ENCODE data around the gene GAB1.

GAB1 gene

GRCh38 chr4:143300860-143301259 is 35.8 kb upstream of the GAB1 start:
- no peaks in the 10 kb centered on the region for H3K36me3 ChIP-seq (ENCODE audit: insufficient read depth, low read length)
- no peaks in the 10 kb centered on the region for H4K20me1 ChIP-seq (ENCODE audit: insufficient read depth, low read length)
- no peak overlapping the region for H3K27ac ChIP-seq (ENCODE audit: low read depth, low read length, poor library complexity, severe bottlenecking)
- no peaks in the 10 kb centered on the region for H3K27me3 ChIP-seq (ENCODE audit: insufficient read depth, low read length)
- no peaks in the 10 kb centered on the region for H3F3A ChIP-seq (ENCODE audit: insufficient read depth, low read length)
- H3K9ac ChIP-seq (ENCODE audit: low read length) = no peak overlapping the region
- no peaks in the 10 kb centered on the region for H3K4me1 ChIP-seq (ENCODE audit: insufficient read depth, low read length, severe bottlenecking)
- no peaks in the 10 kb centered on the region for H3K79me2 ChIP-seq (ENCODE audit: insufficient read depth, low read length)
- H3K9me3 ChIP-seq (ENCODE audit: low read length) = no peaks in the 10 kb centered on the region
- H3K4me3 ChIP-seq (ENCODE audit: low read depth, low read length, poor library complexity, severe bottlenecking) = no peak overlapping the region
- no peaks in the 10 kb centered on the region for H3K9me2 ChIP-seq (ENCODE audit: low read depth, low read length)
- no peak overlapping the region for H2AFZ ChIP-seq (ENCODE audit: low read length)
- TF ChIP-seq EZH2 (IDR thresholded peaks at IDR 0.05; ENCODE audit: borderline replicate concordance, low read length) (no peak), CTCF (IDR thresholded peaks at IDR 0.05; ENCODE audit: low read length) (no peak)
- H3K4me2 ChIP-seq (ENCODE audit: low read length) = no peak overlapping the region

GRCh38 chr4:143302536-143302935 is 34.1 kb upstream of the GAB1 start:
- H2AFZ ChIP-seq (ENCODE audit: low read length) = no peak overlapping the region
- H3K4me2 ChIP-seq (ENCODE audit: low read length) = no peak overlapping the region
- TF ChIP-seq CTCF (IDR thresholded peaks at IDR 0.05; ENCODE audit: low read length) (no peak), EZH2 (IDR thresholded peaks at IDR 0.05; ENCODE audit: borderline replicate concordance, low read length) (no peak)

GRCh38 chr4:143306788-143307187 is 29.9 kb upstream of the GAB1 start:
- Histone ChIP-seq H3K9me2 (ENCODE audit: low read depth, low read length) (no peaks in the 10 kb centered on the region), H3K4me1 (ENCODE audit: insufficient read depth, low read length, severe bottlenecking) (no peaks in the 10 kb centered on the region), H3K9me3 (ENCODE audit: low read length) (no peaks in the 10 kb centered on the region), H3K27ac (ENCODE audit: low read depth, low read length, poor library complexity, severe bottlenecking) (no peak overlapping the region), H3K4me3 (ENCODE audit: low read depth, low read length, poor library complexity, severe bottlenecking) (no peak overlapping the region), H3K9ac (ENCODE audit: low read length) (no peak overlapping the region), H3K27me3 (ENCODE audit: insufficient read depth, low read length) (no peaks in the 10 kb centered on the region), H2AFZ (ENCODE audit: low read length) (no peak overlapping the region), H4K20me1 (ENCODE audit: insufficient read depth, low read length) (no peaks in the 10 kb centered on the region), H3K4me2 (ENCODE audit: low read length) (no peak overlapping the region), H3K79me2 (ENCODE audit: insufficient read depth, low read length) (no peaks in the 10 kb centered on the region), H3K36me3 (ENCODE audit: insufficient read depth, low read length) (no peaks in the 10 kb centered on the region), H3F3A (ENCODE audit: insufficient read depth, low read length) (no peaks in the 10 kb centered on the region)
- TF ChIP-seq CTCF (IDR thresholded peaks at IDR 0.05; ENCODE audit: low read length) (no peak), EZH2 (IDR thresholded peaks at IDR 0.05; ENCODE audit: borderline replicate concordance, low read length) (no peak)

More at GRCh38 chr4:143302536-143302935, 34.1 kb upstream of the GAB1 start:
- no peak overlapping the region for H3K27ac ChIP-seq (ENCODE audit: low read depth, low read length, poor library complexity, severe bottlenecking)
- no peaks in the 10 kb centered on the region for H3K9me2 ChIP-seq (ENCODE audit: low read depth, low read length)
- H3F3A ChIP-seq (ENCODE audit: insufficient read depth, low read length) = no peaks in the 10 kb centered on the region
- H3K27me3 ChIP-seq (ENCODE audit: insufficient read depth, low read length) = no peaks in the 10 kb centered on the region
- H3K36me3 ChIP-seq (ENCODE audit: insufficient read depth, low read length) = no peaks in the 10 kb centered on the region
- no peaks in the 10 kb centered on the region for H3K9me3 ChIP-seq (ENCODE audit: low read length)
- no peaks in the 10 kb centered on the region for H4K20me1 ChIP-seq (ENCODE audit: insufficient read depth, low read length)
- no peaks in the 10 kb centered on the region for H3K79me2 ChIP-seq (ENCODE audit: insufficient read depth, low read length)
- no peak overlapping the region for H3K4me3 ChIP-seq (ENCODE audit: low read depth, low read length, poor library complexity, severe bottlenecking)
- H3K9ac ChIP-seq (ENCODE audit: low read length) = no peak overlapping the region
- H3K4me1 ChIP-seq (ENCODE audit: insufficient read depth, low read length, severe bottlenecking) = no peaks in the 10 kb centered on the region
